Gastroesophageal sphincter (tissue), 3 donors: ENCODE measurements around the gene COPA.

Source experiments
- CTCF ChIP-seq, 4 experiments: fragments of 200-600 bp in 2 of 4; fragments of 450-650 bp in 2 of 4; sonication (generic) in 1 of 4; IDR thresholded peaks; one replicate each; pipeline ENCODE4 v1.5.1; 2017 to 2019; ENCODE audit warnings: antibody characterized with exemption in 4 of 4, mild to moderate bottlenecking in 2 of 4, moderate library complexity in 2 of 4
- POLR2A ChIP-seq, 2 donors: fragments of 450-650 bp; IDR thresholded peaks; one replicate each; pipeline ENCODE4 v1.6.1; 2017; ENCODE audit warnings: antibody characterized with exemption in 2 of 2, mild to moderate bottlenecking in 2 of 2, moderate library complexity in 1 of 2

- TF ChIP-seq CTCF (IDR thresholded peaks at IDR 0.05) (no peak), POLR2A (IDR thresholded peaks at IDR 0.05) (no peak)
Measured at GRCh38 chr1:160363010-160363409, 20.0 kb upstream of the COPA start.
